GM23248 (cell line): ENCODE measurements around the gene SRSF5. TPM values are rescaled to one million over a fixed set of nuclear protein-coding genes. Genes with fewer than 3 reads are reported as not detected.

ENCODE experiments used
- DNase-seq: peaks from one replicate; pipeline ENCODE4 v3.0.0-alpha.2; 2015
- H2AFZ ChIP-seq: fragments of 200-600 bp; sonication (generic); 2 replicates; pipeline ENCODE4 v1.6.1; 2016; ENCODE audit warnings: antibody characterized with exemption
- H3F3A ChIP-seq: fragments of 200-600 bp; sonication (generic); 2 replicates; pipeline ENCODE4 v1.6.1; 2016; ENCODE audit warnings: mild to moderate bottlenecking, antibody characterized with exemption, mixed run types; ENCODE audit not compliant: insufficient read depth
- H3K27ac ChIP-seq: fragments of 200-600 bp; sonication (generic); 2 replicates; pipeline ENCODE4 v1.5.1; 2016; ENCODE audit warnings: mild to moderate bottlenecking
- H3K27me3 ChIP-seq: fragments of 200-600 bp; sonication (generic); replicated peaks from 2 replicates; pipeline ENCODE4 v1.6.1; 2016; ENCODE audit warnings: mild to moderate bottlenecking; ENCODE audit not compliant: insufficient read depth
- H3K36me3 ChIP-seq: fragments of 200-600 bp; sonication (generic); 2 replicates; pipeline ENCODE4 v1.6.1; 2016; ENCODE audit warnings: low read depth, mild to moderate bottlenecking
- H3K4me1 ChIP-seq: fragments of 200-600 bp; sonication (generic); 2 replicates; pipeline ENCODE4 v1.6.1; 2016; ENCODE audit warnings: mild to moderate bottlenecking; ENCODE audit not compliant: insufficient read depth
- H3K4me2 ChIP-seq: fragments of 200-600 bp; sonication (generic); one replicate; pipeline ENCODE4 v1.6.1; 2016; ENCODE audit warnings: mild to moderate bottlenecking; ENCODE audit not compliant: unreplicated experiment
- H3K4me3 ChIP-seq: fragments of 200-600 bp; sonication (generic); 2 replicates; pipeline ENCODE4 v1.5.1; 2016; ENCODE audit warnings: mild to moderate bottlenecking
- H3K79me2 ChIP-seq: fragments of 200-600 bp; sonication (generic); 2 replicates; pipeline ENCODE4 v1.6.1; 2016; ENCODE audit warnings: mild to moderate bottlenecking; ENCODE audit not compliant: insufficient read depth
- H3K9ac ChIP-seq: fragments of 200-600 bp; sonication (generic); 2 replicates; pipeline ENCODE4 v1.6.1; 2016; ENCODE audit warnings: mild to moderate bottlenecking
- H3K9me2 ChIP-seq: fragments of 200-600 bp; sonication (generic); 2 replicates; pipeline ENCODE4 v1.6.1; 2016; ENCODE audit warnings: mixed run types, mild to moderate bottlenecking, moderate library complexity; ENCODE audit not compliant: insufficient read depth
- H3K9me3 ChIP-seq: fragments of 200-600 bp; sonication (generic); one replicate; pipeline ENCODE4 v1.6.1; 2017; ENCODE audit warnings: low read depth
- H4K20me1 ChIP-seq: fragments of 200-600 bp; sonication (generic); 2 replicates; pipeline ENCODE4 v1.6.0; 2016; ENCODE audit not compliant: insufficient read depth
- EZH2 ChIP-seq: fragments of 200-600 bp; sonication (generic); IDR thresholded peaks from 2 replicates; pipeline ENCODE4 v1.6.1; 2018; ENCODE audit warnings: antibody characterized with exemption, mild to moderate bottlenecking; ENCODE audit not compliant: insufficient read depth, poor library complexity, severe bottlenecking
- EZH2phosphoT487 ChIP-seq: fragments of 200-600 bp; sonication (generic); IDR thresholded peaks from 2 replicates; pipeline ENCODE4 v1.6.1; 2018; ENCODE audit warnings: antibody characterized with exemption, moderate library complexity, mild to moderate bottlenecking, low read depth; ENCODE audit not compliant: insufficient read depth
- WGBS, 2 experiments: methylation state at CpG; one replicate each; pipeline ENCODE4 v1.1.6; 2015 to 2017; ENCODE audit warnings: low lambda C conversion rate in 2 of 2, low coverage in 1 of 2; ENCODE audit errors: missing lambda C conversion rate in 2 of 2; 5-methylcytosine and 5-hydroxymethylcytosine counted together
- in situ Hi-C: fragments of 300-500 bp; cut with MboI; formaldehyde crosslinking; loops from 2 replicates; pipeline ENCODE4 v1.15.0; 2020
- polyA plus RNA-seq: library from polyadenylated mRNA; unstranded; fragments of >200 nt; fragmentation: Nextera tagmentation; extraction: Ambion mirVana; gene quantifications from 2 replicates; pipeline ENCODE4 v1.2.1, GENCODE V29; 2016
- total RNA-seq: library from RNA; depleted of rRNA; stranded (reverse); fragments of >200 nt; shearing (Covaris generic); gene quantifications from 2 replicates; pipeline ENCODE4 v1.2.3, GENCODE V29; 2014

Gene SRSF5
- total and polyA plus RNA-seq, 2 experiments from 2014 or later, result 125 to 227 TPM

DNA sequence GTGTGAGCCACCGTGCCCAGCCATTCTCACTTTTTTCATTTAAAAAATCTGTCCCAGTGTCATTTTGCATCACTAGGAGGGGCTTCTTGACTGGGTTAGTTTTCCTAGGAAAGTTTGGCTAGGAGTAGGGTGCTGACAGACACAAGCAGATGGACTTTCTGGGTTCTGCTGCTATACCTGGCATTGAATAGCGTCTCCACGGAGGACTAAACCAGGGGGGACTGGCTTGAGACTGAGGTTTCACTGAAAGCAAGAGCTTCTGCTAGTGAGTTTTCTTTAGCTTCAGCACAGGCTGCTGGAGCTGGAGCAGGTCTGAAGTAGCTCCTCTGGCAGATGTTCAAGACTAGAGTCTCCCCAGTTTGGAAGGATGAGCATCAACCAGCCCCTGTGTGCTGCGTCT is 28.7 kb downstream of the SRSF5 start:
- Histone ChIP-seq H3K79me2 (no peaks in the 10 kb centered on the region), H3K9me3 (no peaks in the 10 kb centered on the region), H3F3A (no peaks in the 10 kb centered on the region), H3K36me3 (no peaks in the 10 kb centered on the region), H3K4me1 (no peaks in the 10 kb centered on the region), H3K4me2 (no peak overlapping the region), H3K4me3 (no peak overlapping the region), H4K20me1 (no peaks in the 10 kb centered on the region), H3K27ac (no peak overlapping the region), H3K9me2 (no peaks in the 10 kb centered on the region), H3K27me3 (no peaks in the 10 kb centered on the region; the same call in 1 of the 2 replicates), H3K9ac (no peak overlapping the region), H2AFZ (no peak overlapping the region)
- WGBS, 2 experiments, result 45 to 48% methylated on average over 4 of the region's 4 CpGs
- TF ChIP-seq EZH2phosphoT487, result no peak
- TF ChIP-seq EZH2, result no peak
- in situ Hi-C loops, result no loop called here
- DNase-seq, result no peak

DNA sequence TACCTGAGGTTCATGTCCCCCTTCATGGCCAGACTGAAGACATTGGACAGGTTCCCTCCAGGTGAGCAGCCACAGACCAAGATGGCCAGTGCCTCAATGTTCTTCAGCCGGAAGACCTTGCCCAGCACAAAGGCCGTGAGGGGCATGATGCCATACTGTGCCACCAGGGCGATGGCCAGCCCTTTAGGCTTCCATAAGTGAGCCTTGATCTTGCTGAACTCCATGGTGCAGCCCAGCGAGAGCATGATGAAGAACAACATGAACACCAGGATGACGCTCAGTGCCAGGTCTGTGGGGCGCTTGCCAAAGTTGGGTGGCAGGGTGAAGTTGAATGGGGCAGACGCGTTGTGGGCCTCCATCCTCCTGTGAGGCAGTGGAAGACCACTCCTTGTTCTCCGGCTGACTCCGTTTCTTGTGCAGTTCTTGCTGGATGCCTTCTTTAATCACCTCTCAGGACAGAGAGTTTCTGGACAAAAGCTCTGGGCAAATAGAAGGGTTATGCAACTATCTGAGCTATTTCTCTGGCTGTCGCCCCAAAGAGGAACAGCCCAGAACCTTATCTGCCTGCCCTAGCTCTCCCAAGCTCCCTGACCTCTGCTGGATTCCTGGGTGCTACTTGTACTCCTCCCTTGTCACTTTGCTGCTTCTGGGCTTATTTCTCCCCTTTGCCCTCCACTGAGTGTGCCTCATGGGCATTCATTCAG is 30.0 kb downstream of the SRSF5 start, which contains the start of gene SLC10A1:
Gene SLC10A1, minus strand, starts transcription at position 445 of the 704 bp plus-strand sequence. Its CDS starts 86 bp downstream, at position 359.
- H3K27me3 ChIP-seq, result no peaks in the 10 kb centered on the region; the same call in 1 of the 2 replicates
- no peak within 1 kb of the TSS for H2AFZ ChIP-seq
- in situ Hi-C loops, result no loop called here
- WGBS, 2 experiments, result 62 to 63% methylated on average over 11 of the region's 11 CpGs
- H3K27ac ChIP-seq, result no peak within 1 kb of the TSS
- H3K9me3 ChIP-seq, result no peaks in the 10 kb centered on the region
- TF ChIP-seq EZH2phosphoT487 (no peak), EZH2 (no peak)
- DNase-seq, result no peak
- no peaks in the 10 kb centered on the region for H4K20me1 ChIP-seq
- H3K36me3 ChIP-seq, result no peaks in the 10 kb centered on the region
- no peaks in the 10 kb centered on the region for H3K79me2 ChIP-seq
- no peak within 1 kb of the TSS for H3K4me2 ChIP-seq
- H3K4me3 ChIP-seq, result no peak within 1 kb of the TSS
- no peaks in the 10 kb centered on the region for H3K4me1 ChIP-seq
- H3K9ac ChIP-seq, result no peak within 1 kb of the TSS
- no peaks in the 10 kb centered on the region for H3K9me2 ChIP-seq
- H3F3A ChIP-seq, result no peaks in the 10 kb centered on the region

DNA sequence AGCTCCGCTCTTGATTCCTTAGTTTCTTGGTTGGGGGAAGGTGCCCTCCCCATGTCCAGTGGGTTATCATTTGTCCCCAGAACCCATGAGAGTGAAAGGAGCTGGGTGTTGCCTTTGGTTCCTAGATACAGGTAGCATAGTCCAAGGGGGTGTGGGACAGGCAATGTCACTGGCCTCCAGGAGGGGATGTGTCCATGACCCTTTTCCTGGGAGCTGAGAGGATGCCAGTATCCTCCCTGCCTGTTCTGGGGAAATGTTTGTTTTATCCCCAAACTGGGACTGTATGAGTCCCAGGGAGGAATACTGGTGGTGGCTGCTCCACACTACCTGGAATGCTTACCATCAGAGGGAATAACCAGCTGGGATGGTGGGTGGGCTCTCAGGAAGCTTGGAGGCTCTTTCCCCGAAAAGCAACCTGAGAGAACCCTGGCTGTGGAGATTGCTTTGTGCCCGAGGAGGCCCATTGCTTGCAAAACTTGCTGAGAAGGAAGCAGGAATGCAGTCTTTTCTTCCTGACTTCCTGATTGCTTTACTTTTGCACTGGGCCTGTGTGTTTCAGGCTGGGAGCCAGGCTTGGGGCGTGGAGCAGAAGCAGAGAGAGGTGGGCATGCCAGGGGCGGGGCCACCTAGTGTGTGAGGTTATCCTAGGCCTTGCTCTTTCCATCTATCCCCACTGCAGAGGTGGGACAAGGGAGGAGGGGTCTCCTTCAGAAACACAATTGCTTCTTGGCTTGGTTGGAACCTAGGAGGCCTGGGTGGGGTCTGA is 30.8 kb downstream of the SRSF5 start:
- no peak overlapping the region for H3K4me2 ChIP-seq
- no peaks in the 10 kb centered on the region for H3K4me1 ChIP-seq
- no peaks in the 10 kb centered on the region for H3K79me2 ChIP-seq
- H3F3A ChIP-seq, result no peaks in the 10 kb centered on the region
- DNase-seq, result no peak
- H4K20me1 ChIP-seq, result no peaks in the 10 kb centered on the region
- TF ChIP-seq EZH2, result no peak
- TF ChIP-seq EZH2phosphoT487, result no peak
- H3K27me3 ChIP-seq, result no peaks in the 10 kb centered on the region; the same call in 1 of the 2 replicates
- no peaks in the 10 kb centered on the region for H3K9me3 ChIP-seq
- 56% methylated on average over 5 of the region's 5 CpGs for WGBS, 2 experiments
- no peaks in the 10 kb centered on the region for H3K9me2 ChIP-seq
- H3K36me3 ChIP-seq, result no peaks in the 10 kb centered on the region
- no peak overlapping the region for H2AFZ ChIP-seq
- no peak overlapping the region for H3K27ac ChIP-seq
- no peak overlapping the region for H3K9ac ChIP-seq
- in situ Hi-C loops, result no loop called here
- H3K4me3 ChIP-seq, result no peak overlapping the region

DNA sequence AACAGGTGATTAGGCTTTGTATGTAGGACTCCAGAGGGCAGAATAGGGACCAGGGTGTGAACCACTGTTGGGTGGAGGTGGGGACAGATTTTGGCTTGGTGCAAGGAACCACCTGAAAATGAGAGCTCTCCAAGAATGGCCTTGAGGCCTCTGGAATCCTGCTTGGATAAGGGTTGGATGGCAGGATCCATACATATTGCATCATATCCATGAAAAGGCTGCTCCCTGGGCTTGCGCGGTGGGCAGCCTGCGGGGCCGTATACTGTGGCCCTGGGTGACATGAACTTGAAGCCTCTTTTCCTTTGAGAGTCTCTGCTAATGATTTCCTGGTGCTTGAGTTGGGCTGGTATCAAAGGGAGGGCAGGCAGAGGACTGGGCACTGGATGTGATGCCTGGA is 31.4 kb downstream of the SRSF5 start:
- no peak overlapping the region for H3K27ac ChIP-seq
- DNase-seq, result no peak
- no peak overlapping the region for H3K9ac ChIP-seq
- 77 to 90% methylated on average over 4 of the region's 4 CpGs for WGBS, 2 experiments
- no peaks in the 10 kb centered on the region for H3K79me2 ChIP-seq
- H2AFZ ChIP-seq, result no peak overlapping the region
- H3K9me2 ChIP-seq, result no peaks in the 10 kb centered on the region
- H3F3A ChIP-seq, result no peaks in the 10 kb centered on the region
- no peaks in the 10 kb centered on the region for H3K36me3 ChIP-seq
- no peaks in the 10 kb centered on the region for H3K4me1 ChIP-seq
- no peaks in the 10 kb centered on the region; the same call in 1 of the 2 replicates for H3K27me3 ChIP-seq
- TF ChIP-seq EZH2phosphoT487 (no peak), EZH2 (no peak)
- in situ Hi-C loops, result no loop called here
- H3K4me3 ChIP-seq, result no peak overlapping the region
- no peaks in the 10 kb centered on the region for H3K9me3 ChIP-seq
- no peak overlapping the region for H3K4me2 ChIP-seq
- no peaks in the 10 kb centered on the region for H4K20me1 ChIP-seq
